HCT116 (cell line): ENCODE measurements around the gene VAT1. TPM values are rescaled to one million over a fixed set of nuclear protein-coding genes. Genes with fewer than 3 reads are reported as not detected.

ENCODE experiments used
- ATAC-seq: fragments of 200-7000 bp; cut with Tn5 transposase; 2 replicates; pipeline ENCODE4 v1.9.1; 2020; ENCODE audit warnings: mild to moderate bottlenecking, moderate library complexity
- BruUV-seq: library from RNA; stranded (reverse); fragments of 400-500 nt; replicated peaks from 2 replicates; lab custom pipeline; 2021; lab: Mats Ljungman, UMichigan
- CTCF ChIA-PET: fragments of 300-600 bp; sonication (Branson Sonifier 250); formaldehyde crosslinking; loops from one replicate; lab custom pipeline; 2021; ENCODE audit warnings: antibody characterized with exemption; lab: Charles Lee
- POLR2A ChIA-PET: fragments of 300-600, 350-600 bp; sonication (Branson Sonifier 250); formaldehyde crosslinking; loops from one replicate; lab custom pipeline; 2021; ENCODE audit warnings: antibody characterized with exemption; lab: Charles Lee
- RAD21 ChIA-PET, 2 experiments: fragments of 300-600 bp; sonication (Branson Sonifier 250); formaldehyde crosslinking; loops; one replicate each; lab custom pipeline; 2023; ENCODE audit warnings: low total read pairs in 2 of 2; ENCODE audit not compliant: uncharacterized antibody in 2 of 2, unreplicated experiment in 2 of 2, low non-redundant PET in 1 of 2; lab: Charles Lee
- DNase-seq: peaks from one replicate; pipeline ENCODE4 v3.0.0-alpha.2; 2010; ENCODE audit warnings: low read depth, low spot score
- H2AFZ ChIP-seq: fragments of 200-600 bp; shearing (Covaris generic), sonication (generic); 2 replicates; pipeline ENCODE4 v1.6.1; 2017; ENCODE audit warnings: low read depth, mixed run types, mixed read lengths, antibody characterized with exemption, low read length; ENCODE audit not compliant: poor library complexity, severe bottlenecking
- H3K27ac ChIP-seq: 2 replicates; pipeline ENCODE4 v1.5.1; 2012; ENCODE audit warnings: low read depth, low read length
- H3K27me3 ChIP-seq: fragments of 200-600 bp; sonication (generic); 2 replicates; pipeline ENCODE4 v1.6.1; 2016; ENCODE audit warnings: mixed run types, low read length, mixed read lengths; ENCODE audit not compliant: insufficient read depth
- H3K36me3 ChIP-seq, 2 experiments: fragments of 200-500 bp in 1 of 2; fragments of 200-600 bp in 1 of 2; sonication (Bioruptor generic) in 1 of 2; sonication (generic) in 1 of 2; 2 replicates each; pipeline versions ENCODE4 v1.5.1 to v1.6.1; 2014 to 2016; ENCODE audit warnings: low read length in 2 of 2, inconsistent platforms in 1 of 2, mixed read lengths in 1 of 2, mixed run types in 1 of 2; ENCODE audit not compliant: insufficient read depth in 2 of 2, control insufficient read depth in 1 of 2
- H3K4me1 ChIP-seq, 2 experiments: fragments of 200-600 bp in 1 of 2; sonication (generic) in 1 of 2; 2 replicates each; pipeline versions ENCODE4 v1.5.1 to v1.6.1; 2012 to 2017; ENCODE audit warnings: low read length in 2 of 2, inconsistent platforms in 1 of 2, mild to moderate bottlenecking in 1 of 2, mixed read lengths in 1 of 2, mixed run types in 1 of 2, moderate library complexity in 1 of 2; ENCODE audit not compliant: insufficient read depth in 2 of 2, control insufficient read depth in 1 of 2
- H3K4me2 ChIP-seq: fragments of 200-600 bp; sonication (generic); 2 replicates; pipeline ENCODE4 v1.6.1; 2017; ENCODE audit warnings: mixed run types, low read length, mixed read lengths
- H3K4me3 ChIP-seq, 2 experiments: fragments of 200-600 bp in 1 of 2; sonication (generic) in 1 of 2; replicated peaks in 1 of 2; 2 replicates each; pipeline ENCODE4 v1.5.1; 2011 to 2016; ENCODE audit warnings: low read length in 2 of 2, control low read depth in 1 of 2, low read depth in 1 of 2, mild to moderate bottlenecking in 1 of 2, mixed read lengths in 1 of 2, mixed run types in 1 of 2
- H3K79me2 ChIP-seq: fragments of 200-600 bp; sonication (generic); 2 replicates; pipeline ENCODE4 v1.6.1; 2017; ENCODE audit warnings: mild to moderate bottlenecking, mixed run types, low read length, moderate library complexity, mixed read lengths; ENCODE audit not compliant: insufficient read depth
- H3K9ac ChIP-seq: fragments of 200-600 bp; sonication (generic); 2 replicates; pipeline ENCODE4 v1.6.1; 2016; ENCODE audit warnings: low read length, mixed read lengths
- H3K9me2 ChIP-seq: fragments of 200-600 bp; sonication (generic), shearing (Covaris generic); 2 replicates; pipeline ENCODE4 v1.6.1; 2017; ENCODE audit warnings: mixed run types, mild to moderate bottlenecking, moderate library complexity; ENCODE audit not compliant: insufficient read depth
- H3K9me3 ChIP-seq, 2 experiments: fragments of 200-500 bp in 1 of 2; fragments of 200-600 bp in 1 of 2; sonication (Bioruptor generic) in 1 of 2; sonication (generic) in 1 of 2; 2 replicates each; pipeline ENCODE4 v1.6.1; 2014 to 2017; ENCODE audit warnings: low read length in 2 of 2, mixed read lengths in 2 of 2, inconsistent platforms in 1 of 2, low read depth in 1 of 2, mild to moderate bottlenecking in 1 of 2, mixed run types in 1 of 2, moderate library complexity in 1 of 2; ENCODE audit not compliant: control insufficient read depth in 1 of 2, insufficient read depth in 1 of 2
- H4K20me1 ChIP-seq: fragments of 200-600 bp; sonication (generic), shearing (Covaris generic); 2 replicates; pipeline ENCODE4 v1.6.1; 2017; ENCODE audit warnings: mixed run types, mild to moderate bottlenecking, moderate library complexity; ENCODE audit not compliant: insufficient read depth
- ATF3 ChIP-seq: IDR thresholded peaks from 2 replicates; pipeline ENCODE4 v1.6.1; 2012
- CEBPB ChIP-seq: IDR thresholded peaks from 2 replicates; pipeline ENCODE4 v1.6.1; 2012; ENCODE audit warnings: low read depth
- CTCF ChIP-seq, 3 experiments: fragments of 200-600 bp in 1 of 3; sonication (generic) in 1 of 3; IDR thresholded peaks in 2 of 3; conservative IDR thresholded peaks in 1 of 3; 2 replicates each; pipeline ENCODE4 v1.5.1; 2012 to 2017; ENCODE audit warnings: low read depth in 2 of 3, low read length in 2 of 3, antibody characterized with exemption in 1 of 3, borderline replicate concordance in 1 of 3, control low read depth in 1 of 3, mild to moderate bottlenecking in 1 of 3, mixed read lengths in 1 of 3, mixed run types in 1 of 3, moderate library complexity in 1 of 3; ENCODE audit not compliant: insufficient read depth in 1 of 3
- EGR1 ChIP-seq: IDR thresholded peaks from 2 replicates; pipeline ENCODE4 v1.6.1; 2012; ENCODE audit warnings: low read depth
- ELF1 ChIP-seq: IDR thresholded peaks from 2 replicates; pipeline ENCODE4 v1.6.1; 2012; ENCODE audit warnings: low read depth, borderline replicate concordance
- EZH2phosphoT487 ChIP-seq: fragments of 200-600 bp; IDR thresholded peaks from 2 replicates; pipeline ENCODE4 v1.6.1; 2018; ENCODE audit warnings: antibody characterized with exemption, borderline replicate concordance
- MAX ChIP-seq: IDR thresholded peaks from 2 replicates; pipeline ENCODE4 v1.6.1; 2012
- POLR2A ChIP-seq: IDR thresholded peaks from 2 replicates; pipeline ENCODE4 v1.7.0; 2011; ENCODE audit warnings: borderline replicate concordance; ENCODE audit not compliant: insufficient read depth, insufficient read length; ENCODE audit errors: extremely low read depth
- POLR2AphosphoS5 ChIP-seq: IDR thresholded peaks from 2 replicates; pipeline ENCODE4 v1.6.1; 2011; ENCODE audit warnings: mild to moderate bottlenecking, low read depth, low read length, moderate library complexity
- SIN3A ChIP-seq: IDR thresholded peaks from 2 replicates; pipeline ENCODE4 v1.6.1; 2012; ENCODE audit warnings: low read depth
- SRF ChIP-seq: IDR thresholded peaks from 2 replicates; pipeline ENCODE4 v1.6.1; 2012; ENCODE audit warnings: low read depth
- TCF7L2 ChIP-seq: IDR thresholded peaks from 2 replicates; pipeline ENCODE4 v1.7.0; 2011; ENCODE audit warnings: borderline replicate concordance, inconsistent platforms; ENCODE audit not compliant: insufficient read depth, insufficient read length; ENCODE audit errors: extremely low read depth
- YY1 ChIP-seq: IDR thresholded peaks from 2 replicates; pipeline ENCODE4 v1.6.1; 2011; ENCODE audit warnings: low read length, low read depth, moderate library complexity, mild to moderate bottlenecking; ENCODE audit not compliant: insufficient replicate concordance; ENCODE audit errors: extremely low read depth
- intact Hi-C: fragments of 100-400 bp; cut with micrococcal nuclease; formaldehyde crosslinking; loops from 2 replicates; pipeline ENCODE4 v1.10.0; 2022
- total RNA-seq: library from RNA; stranded (reverse); gene quantifications from one replicate; pipeline ENCODE4 v1.2.1, GENCODE V29; 2021; ENCODE audit not compliant: unreplicated experiment

Gene VAT1
- total RNA-seq, 1 experiment from 2014 or later: 197 TPM

GRCh38 chr17:43040655-43041054 lies 18.5 kb upstream of the VAT1 start:
- ChIA-PET POLR2A (no interaction called here), RAD21 (no interaction called here)
- H3K27me3 ChIP-seq: no peaks in the 10 kb centered on the region
- no peak overlapping the region for H3K9ac ChIP-seq
- H4K20me1 ChIP-seq: no peaks in the 10 kb centered on the region
- no peaks in the 10 kb centered on the region for H3K4me1 ChIP-seq
- H3K79me2 ChIP-seq: no peaks in the 10 kb centered on the region
- no peak overlapping the region for H3K27ac ChIP-seq
- no TSS peak for BruUV-seq
- H3K4me3 ChIP-seq: no peak overlapping the region
- TF ChIP-seq TCF7L2 (no peak), MAX (no peak), SIN3A (no peak), SRF (no peak), EZH2phosphoT487 (no peak)
- TF ChIP-seq, all 23 proteins: peak for 0
- no peaks in the 10 kb centered on the region for H3K9me3 ChIP-seq
- no peak for DNase-seq
- intact Hi-C loops: no loop called here
- no peak overlapping the region for H3K4me2 ChIP-seq
- no peaks in the 10 kb centered on the region for H3K9me2 ChIP-seq
- no peak for ATAC-seq
- no peak overlapping the region for H2AFZ ChIP-seq
- peaks cover 2 to 5% of the 10 kb centered on the region in 2 experiments; a peak in 3 of 4 replicates for H3K36me3 ChIP-seq
- CTCF ChIA-PET: no interaction called here

GRCh38 chr17:43039646-43040045 lies 17.5 kb upstream of the VAT1 start:
- Histone ChIP-seq H3K4me3 (no peak overlapping the region), H3K36me3 (no peaks in the 10 kb centered on the region; a peak in 2 of 4 replicates), H3K9ac (no peak overlapping the region)
- DNase-seq: no peak
- no peak for ATAC-seq
- RAD21 ChIA-PET: no interaction called here
- TF ChIP-seq YY1 (no peak), CEBPB (no peak), ATF3 (no peak), CTCF (IDR thresholded peaks at IDR 0.05 in 2 of 3, conservative IDR thresholded peaks at IDR 0.05 in 1 of 3; ENCODE audit: borderline replicate concordance in 1 of 3, insufficient read depth in 1 of 3, low read depth in 2 of 3, low read length in 2 of 3) (no peak), ELF1 (no peak), POLR2AphosphoS5 (no peak), EGR1 (no peak), POLR2A (no peak)
- TF ChIP-seq, all 23 proteins: peak for 0
- H3K9me3 ChIP-seq: no peaks in the 10 kb centered on the region
- H3K27ac ChIP-seq: no peak overlapping the region
- ChIA-PET POLR2A (no interaction called here), CTCF (no interaction called here)
- H2AFZ ChIP-seq: no peak overlapping the region
- BruUV-seq: no TSS peak
- H3K27me3 ChIP-seq: no peaks in the 10 kb centered on the region
- H3K4me2 ChIP-seq: no peak overlapping the region
- intact Hi-C loops: no loop called here
- no peaks in the 10 kb centered on the region for H4K20me1 ChIP-seq
- no peaks in the 10 kb centered on the region for H3K79me2 ChIP-seq
- no peaks in the 10 kb centered on the region for H3K4me1 ChIP-seq
- no peaks in the 10 kb centered on the region for H3K9me2 ChIP-seq
